Lung (tissue), 12 donors: Measurements from ENCODE around the gene RSPH6A. TPM values are rescaled to one million over a fixed set of nuclear protein-coding genes. Genes with fewer than 3 reads are reported as not detected.

Experiments used
- ATAC-seq: fragments of 200-7000 bp; cut with Tn5 transposase; one replicate; pipeline ENCODE4 v1.9.1; 2020; ENCODE audit warnings: moderate number of reproducible peaks; ENCODE audit not compliant: insufficient read depth, low FRiP score
- DNase-seq, 3 donors: peaks; one replicate each; pipeline ENCODE4 v3.0.0-alpha.2; 2013 to 2017
- H3K27ac ChIP-seq, 2 donors: one replicate each; pipeline ENCODE4 v1.5.1; 2013; ENCODE audit warnings: mild to moderate bottlenecking in 2 of 2, moderate library complexity in 2 of 2, control low read depth in 1 of 2, inconsistent platforms in 1 of 2, low read depth in 1 of 2, low read length in 1 of 2
- H3K27me3 ChIP-seq, 3 donors: one replicate each; pipeline ENCODE4 v1.5.1; 2013; ENCODE audit warnings: low read length in 2 of 3; ENCODE audit not compliant: control insufficient read depth in 3 of 3, insufficient read depth in 3 of 3
- H3K36me3 ChIP-seq, 4 donors: one replicate each; pipeline ENCODE4 v1.5.1; 2013; ENCODE audit warnings: low read length in 4 of 4, mild to moderate bottlenecking in 1 of 4, moderate library complexity in 1 of 4; ENCODE audit not compliant: control insufficient read depth in 4 of 4, insufficient read depth in 4 of 4
- H3K4me1 ChIP-seq, 5 donors: one replicate each; pipeline ENCODE4 v1.5.1; 2013; ENCODE audit warnings: low read length in 5 of 5, mild to moderate bottlenecking in 2 of 5, moderate library complexity in 1 of 5; ENCODE audit not compliant: control insufficient read depth in 5 of 5, insufficient read depth in 5 of 5
- H3K4me3 ChIP-seq: one replicate; pipeline ENCODE4 v1.5.1; 2013; ENCODE audit warnings: mild to moderate bottlenecking, control low read depth, moderate library complexity
- H3K9ac ChIP-seq, 2 donors: one replicate each; pipeline ENCODE4 v1.5.1; 2013; ENCODE audit warnings: low read length in 2 of 2, control low read depth in 1 of 2; ENCODE audit not compliant: insufficient read depth in 1 of 2
- H3K9me3 ChIP-seq, 4 donors: one replicate each; pipeline ENCODE4 v1.5.1; 2013; ENCODE audit warnings: low read length in 3 of 4, mild to moderate bottlenecking in 1 of 4, moderate library complexity in 1 of 4; ENCODE audit not compliant: control insufficient read depth in 4 of 4, insufficient read depth in 3 of 4
- WGBS, 2 donors: extraction: QIAGEN DNeasy Blood & Tissue Kit; methylation state at CpG; one replicate each; pipeline ENCODE4 v1.1.7; 2013; 5-methylcytosine and 5-hydroxymethylcytosine counted together
- polyA plus RNA-seq, 2 donors: library from polyadenylated mRNA; stranded (reverse); fragments of 200-250 nt; gene quantifications; one replicate each; pipeline ENCODE4 v1.2.1, GENCODE V29; 2013
- total RNA-seq, 2 donors: library from RNA; depleted of rRNA in 1 of 2; stranded (reverse); fragments of >200 nt in 1 of 2; gene quantifications; one replicate each; pipeline ENCODE4 v1.2.1, GENCODE V29; 2014 to 2021
- TF ChIP-seq, protein P1 (sequence below): IDR thresholded peaks from 2 replicates; pipeline ENCODE4 v1.5.1; 2012; ENCODE audit warnings: mild to moderate bottlenecking; ENCODE audit errors: control extremely low read depth, extremely low read depth
- donor health status: control.
- donor health status: control.
- donor health status: Bipolar disorder and iron deficiency.
- donor health status: healthy.
- donor health status: DM: yes; HTN: yes; CAD: no.

RSPH6A gene
- total and polyA plus RNA-seq, 4 donors: 0.06 to 0.34 TPM; not detected in 2

DNA sequence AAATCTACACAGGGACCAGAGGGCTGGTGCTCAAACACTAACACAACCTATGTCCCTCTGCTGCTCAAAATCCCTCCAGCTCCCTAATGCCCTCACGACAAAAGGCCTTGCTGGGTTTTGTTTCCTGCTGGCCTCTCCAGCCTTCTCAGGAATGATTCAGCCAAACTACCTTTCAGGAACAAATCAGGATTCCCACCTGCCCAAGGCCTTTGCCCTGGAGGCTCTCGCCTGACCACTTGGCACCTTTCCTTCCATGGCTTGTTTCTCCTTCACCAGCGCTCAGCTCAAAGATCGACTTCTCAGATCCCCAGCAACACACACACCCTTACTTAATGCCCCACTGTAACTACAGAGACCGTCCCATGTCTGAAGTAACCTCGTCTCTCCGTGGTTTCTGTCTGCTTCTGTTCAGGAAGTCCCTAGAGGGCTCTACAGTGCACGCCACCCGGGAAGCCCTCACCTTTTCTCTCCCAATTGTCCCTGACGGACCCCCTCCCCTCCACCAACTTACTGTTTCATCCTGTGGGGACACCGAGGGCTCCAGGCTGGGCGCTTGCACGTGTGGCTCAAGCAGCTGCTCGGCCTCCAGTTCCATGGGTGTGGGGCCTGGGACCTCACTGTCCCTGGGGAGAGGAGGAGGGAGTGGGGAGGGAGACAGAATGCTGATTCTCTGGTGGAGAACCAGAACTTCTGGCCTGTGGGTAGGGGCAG is 42.8 kb downstream of the RSPH6A start:
- ATAC-seq (no peak), DNase-seq (no peak)
- H3K4me3 ChIP-seq: no peak overlapping the region
- H3K27ac ChIP-seq: no peak overlapping the region
- H3K36me3 ChIP-seq: peaks cover 3 to 15% (median 10%) of the 10 kb centered on the region in 4 donors
- TF ChIP-seq, protein P1, sequence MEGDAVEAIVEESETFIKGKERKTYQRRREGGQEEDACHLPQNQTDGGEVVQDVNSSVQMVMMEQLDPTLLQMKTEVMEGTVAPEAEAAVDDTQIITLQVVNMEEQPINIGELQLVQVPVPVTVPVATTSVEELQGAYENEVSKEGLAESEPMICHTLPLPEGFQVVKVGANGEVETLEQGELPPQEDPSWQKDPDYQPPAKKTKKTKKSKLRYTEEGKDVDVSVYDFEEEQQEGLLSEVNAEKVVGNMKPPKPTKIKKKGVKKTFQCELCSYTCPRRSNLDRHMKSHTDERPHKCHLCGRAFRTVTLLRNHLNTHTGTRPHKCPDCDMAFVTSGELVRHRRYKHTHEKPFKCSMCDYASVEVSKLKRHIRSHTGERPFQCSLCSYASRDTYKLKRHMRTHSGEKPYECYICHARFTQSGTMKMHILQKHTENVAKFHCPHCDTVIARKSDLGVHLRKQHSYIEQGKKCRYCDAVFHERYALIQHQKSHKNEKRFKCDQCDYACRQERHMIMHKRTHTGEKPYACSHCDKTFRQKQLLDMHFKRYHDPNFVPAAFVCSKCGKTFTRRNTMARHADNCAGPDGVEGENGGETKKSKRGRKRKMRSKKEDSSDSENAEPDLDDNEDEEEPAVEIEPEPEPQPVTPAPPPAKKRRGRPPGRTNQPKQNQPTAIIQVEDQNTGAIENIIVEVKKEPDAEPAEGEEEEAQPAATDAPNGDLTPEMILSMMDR: no peak
- H3K9me3 ChIP-seq: no peaks in the 10 kb centered on the region
- no peak overlapping the region for H3K9ac ChIP-seq
- H3K27me3 ChIP-seq: no peaks in the 10 kb centered on the region
- H3K4me1 ChIP-seq: peaks cover 0 to 13% (median 0%) of the 10 kb centered on the region in 5 donors
- WGBS, 2 donors: 69 to 74% methylated on average over 14 of the region's 14 CpGs

DNA sequence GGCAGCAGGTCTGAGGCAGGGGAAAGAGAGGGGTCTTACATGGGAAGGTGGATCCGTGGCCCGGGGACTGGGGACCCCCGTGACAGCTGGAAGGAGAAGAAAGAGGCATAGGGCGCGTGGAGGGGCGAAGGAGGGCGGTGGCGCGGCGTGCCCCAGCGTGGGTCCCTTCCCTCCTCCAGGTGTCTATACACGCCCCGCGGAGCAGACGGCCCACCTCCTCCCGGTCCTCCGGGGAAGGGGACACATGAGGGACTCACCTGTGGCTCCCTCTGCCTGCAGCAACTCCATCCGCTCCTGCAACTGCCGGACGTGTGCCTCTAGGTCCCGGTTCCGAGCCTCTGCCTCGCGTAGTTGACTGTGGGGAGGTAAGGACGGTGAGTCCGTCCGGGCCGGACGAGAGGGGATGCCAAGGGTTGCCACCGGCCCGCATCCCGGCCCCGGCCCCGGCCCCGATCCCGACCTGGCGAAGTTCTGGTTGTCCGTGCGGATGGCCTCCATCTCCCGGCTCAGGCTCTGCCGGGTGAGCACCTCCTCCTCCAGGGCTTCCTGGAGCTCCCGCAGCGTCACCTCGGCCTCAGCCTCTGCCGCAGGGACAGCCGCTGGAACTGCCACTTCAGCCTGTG is 43.7 kb downstream of the RSPH6A start:
- DNase-seq (no peak), ATAC-seq (no peak)
- TF ChIP-seq, protein P1: no peak
- H3K4me1 ChIP-seq: peaks cover 0 to 21% (median 4%) of the 10 kb centered on the region in 5 donors
- H3K27ac ChIP-seq: peak overlapping the region in 1 of 2 donors; percentile 17
- no peaks in the 10 kb centered on the region for H3K9me3 ChIP-seq
- no peak overlapping the region for H3K4me3 ChIP-seq
- H3K27me3 ChIP-seq: no peaks in the 10 kb centered on the region
- WGBS, 2 donors: 85 to 93% methylated on average over 42 to 46 of the region's 46 CpGs
- peak overlapping the region in 1 of 2 donors; percentile 34 for H3K9ac ChIP-seq
- H3K36me3 ChIP-seq: peaks cover 2 to 9% (median 4%) of the 10 kb centered on the region in 4 donors

DNA sequence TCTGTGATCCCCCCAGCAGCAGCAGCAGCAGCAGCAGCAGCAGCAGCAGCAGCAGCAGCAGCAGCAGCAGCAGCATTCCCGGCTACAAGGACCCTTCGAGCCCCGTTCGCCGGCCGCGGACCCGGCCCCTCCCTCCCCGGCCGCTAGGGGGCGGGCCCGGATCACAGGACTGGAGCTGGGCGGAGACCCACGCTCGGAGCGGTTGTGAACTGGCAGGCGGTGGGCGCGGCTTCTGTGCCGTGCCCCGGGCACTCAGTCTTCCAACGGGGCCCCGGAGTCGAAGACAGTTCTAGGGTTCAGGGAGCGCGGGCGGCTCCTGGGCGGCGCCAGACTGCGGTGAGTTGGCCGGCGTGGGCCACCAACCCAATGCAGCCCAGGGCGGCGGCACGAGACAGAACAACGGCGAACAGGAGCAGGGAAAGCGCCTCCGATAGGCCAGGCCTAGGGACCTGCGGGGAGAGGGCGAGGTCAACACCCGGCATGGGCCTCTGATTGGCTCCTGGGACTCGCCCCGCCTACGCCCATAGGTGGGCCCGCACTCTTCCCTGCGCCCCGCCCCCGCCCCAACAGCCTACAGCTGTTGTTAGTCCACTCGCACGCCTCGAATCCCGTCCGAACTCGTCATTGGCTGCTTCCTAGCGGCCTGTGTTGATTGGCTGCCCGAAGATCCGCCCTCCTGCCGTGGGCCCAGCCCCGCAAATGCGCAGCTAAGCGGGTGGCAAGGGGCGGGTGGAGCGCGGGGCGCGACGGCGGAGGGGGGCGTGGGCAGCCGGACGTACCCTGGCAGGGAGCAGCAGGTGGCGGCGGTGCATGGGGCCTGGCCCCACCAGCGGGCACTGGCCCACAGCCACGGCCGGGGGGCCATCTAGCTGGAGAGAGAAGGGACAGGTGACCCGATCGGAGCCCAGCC is 44.7 kb downstream of the RSPH6A start:
- WGBS, 2 donors: 1 to 2% methylated on average over 61 to 79 of the region's 79 CpGs
- TF ChIP-seq, protein P1: peak; percentile 89
- ATAC-seq (peak; percentile 68), DNase-seq (peak; percentile 98 to 99 (median 99))
- Histone ChIP-seq H3K4me1 (peaks cover 0 to 31% (median 11%) of the 10 kb centered on the region in 5 donors), H3K9ac (peak overlapping the region in 1 of 2 donors; percentile 56), H3K4me3 (peak overlapping the region; percentile 37), H3K9me3 (no peaks in the 10 kb centered on the region), H3K27me3 (no peaks in the 10 kb centered on the region), H3K36me3 (peaks cover 3 to 9% (median 5%) of the 10 kb centered on the region in 4 donors), H3K27ac (peak overlapping the region; percentile 89)
